GM12864 (cell line): ENCODE results near the gene KATNBL1.

Experiments used
- DNase-seq: peaks from one replicate; pipeline ENCODE4 v3.0.0-alpha.2; 2011; ENCODE audit warnings: low read depth
- H3K4me3 ChIP-seq: 2 replicates; pipeline ENCODE4 v1.5.1; 2011; ENCODE audit warnings: mild to moderate bottlenecking, low read depth, low read length, control low read depth
- CTCF ChIP-seq: IDR thresholded peaks from 2 replicates; pipeline ENCODE4 v1.5.1; 2011; ENCODE audit warnings: low read depth, mild to moderate bottlenecking, moderate library complexity, low read length, control low read depth, inconsistent platforms; ENCODE audit errors: missing control alignments

Gene KATNBL1

DNA sequence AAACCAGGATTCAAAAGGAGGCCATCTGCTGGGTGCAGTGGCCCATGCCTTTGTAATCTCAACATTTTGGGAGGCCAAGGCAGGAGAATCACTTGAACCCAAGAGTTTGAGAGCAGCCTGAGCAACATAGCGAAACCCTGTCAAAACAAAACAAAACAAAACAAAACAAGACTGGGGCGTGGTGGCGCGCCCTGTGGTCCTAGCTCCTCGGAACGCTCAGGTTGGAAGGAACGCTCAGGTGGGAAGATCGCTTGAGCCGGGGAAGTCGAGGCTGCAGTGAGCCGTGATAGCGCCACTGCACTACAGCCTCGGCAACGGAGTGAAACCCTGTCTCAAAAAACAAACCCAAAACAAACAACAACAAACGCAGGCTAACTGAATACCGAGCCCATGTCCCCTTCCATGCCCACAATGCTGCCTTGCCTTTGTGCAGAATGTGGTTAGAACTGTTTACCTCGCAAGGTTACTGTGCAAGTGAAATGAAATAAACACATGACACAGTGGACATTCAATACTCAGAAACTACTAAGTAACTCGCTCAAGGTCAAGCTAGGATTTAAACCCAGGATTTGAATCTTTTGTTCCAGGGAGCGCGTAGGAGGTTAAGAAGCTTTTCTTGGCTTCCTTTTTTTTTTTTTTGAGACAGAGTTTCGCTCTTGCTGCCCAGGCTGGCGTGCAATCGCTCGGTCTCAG is 14.2 kb upstream of the KATNBL1 start:
- peak overlapping the region; percentile 81 for H3K4me3 ChIP-seq
- TF ChIP-seq CTCF = no peak
- DNase-seq = no peak

GRCh38 chr15:34217587-34218225 is 7.8 kb upstream of the KATNBL1 start:
- no peak for TF ChIP-seq CTCF
- DNase-seq = no peak
- H3K4me3 ChIP-seq = no peak overlapping the region

- no peak overlapping the region for H3K4me3 ChIP-seq
- no peak for DNase-seq
Observed at GRCh38 chr15:34216527-34217270, 6.8 kb upstream of the KATNBL1 start.

GRCh38 chr15:34214135-34214534 is 4.2 kb upstream of the KATNBL1 start:
- DNase-seq = no peak
- TF ChIP-seq CTCF = no peak

More at GRCh38 chr15:34216527-34217270, 6.8 kb upstream of the KATNBL1 start:
- no peak for TF ChIP-seq CTCF

DNA sequence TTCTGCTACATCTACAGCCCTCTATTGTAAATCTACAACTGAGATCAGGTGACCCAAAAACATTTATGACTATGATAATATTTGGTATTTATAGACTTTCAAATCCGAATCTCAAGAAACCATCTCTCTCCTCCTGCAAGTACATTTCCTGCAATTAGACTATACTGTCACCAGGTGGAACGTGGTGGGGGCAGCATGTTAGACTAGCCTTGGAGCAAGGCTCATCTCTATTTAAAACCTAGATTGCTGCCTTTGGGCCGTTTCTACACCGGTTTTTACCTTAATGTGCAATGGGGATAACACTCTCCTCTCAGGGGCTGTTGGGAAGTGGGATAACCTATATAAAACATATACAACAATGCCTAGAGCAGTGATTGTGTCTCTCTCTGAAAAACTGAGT is 3.8 kb upstream of the KATNBL1 start:
- DNase-seq = no peak
- TF ChIP-seq CTCF = no peak
- H3K4me3 ChIP-seq = no peak overlapping the region

More at GRCh38 chr15:34214135-34214534, 4.2 kb upstream of the KATNBL1 start:
- no peak overlapping the region for H3K4me3 ChIP-seq

GRCh38 chr15:34206011-34206410 is 3.9 kb downstream of the KATNBL1 start:
- no peak for DNase-seq
- TF ChIP-seq CTCF = no peak

More at GRCh38 chr15:34206011-34206410, 3.9 kb downstream of the KATNBL1 start:
- no peak overlapping the region for H3K4me3 ChIP-seq
